OCI-M2 (cell line): ENCODE data around the gene CHD9.
"Not testable (repeated sequence)": the region's sequence is repeated elsewhere in the genome, so short reads cannot be mapped to it uniquely, and the experiment has no call there.

Experiments used
- DNase-seq: peaks from one replicate; lab custom pipeline; 2025; ENCODE audit not compliant: unreplicated experiment; lab: John Stamatoyannopoulos, UW

Gene CHD9

DNA sequence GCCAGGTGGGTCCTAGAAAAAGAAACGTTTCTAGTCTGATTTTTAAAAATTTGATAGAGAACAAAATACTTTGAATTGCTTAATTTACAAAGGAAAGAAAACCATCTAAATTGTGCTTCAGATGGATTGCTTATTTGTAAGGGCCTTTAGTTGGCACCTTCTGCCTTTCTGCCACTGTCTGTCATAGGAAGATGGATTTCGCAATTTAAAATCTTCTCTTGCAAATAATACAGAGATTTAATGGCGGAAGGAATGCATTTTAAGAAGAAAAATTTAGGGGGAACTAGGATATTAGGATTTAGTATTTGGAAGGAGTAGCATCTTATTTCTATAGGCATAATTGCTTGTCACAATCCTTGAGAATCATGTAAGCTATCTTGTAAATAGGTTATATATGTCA, 204.0 kb downstream of the CHD9 start:
- DNase-seq, result no peak

GRCh38 chr16:53261276-53261675, 206.5 kb downstream of the CHD9 start:
- no peak for DNase-seq

DNA sequence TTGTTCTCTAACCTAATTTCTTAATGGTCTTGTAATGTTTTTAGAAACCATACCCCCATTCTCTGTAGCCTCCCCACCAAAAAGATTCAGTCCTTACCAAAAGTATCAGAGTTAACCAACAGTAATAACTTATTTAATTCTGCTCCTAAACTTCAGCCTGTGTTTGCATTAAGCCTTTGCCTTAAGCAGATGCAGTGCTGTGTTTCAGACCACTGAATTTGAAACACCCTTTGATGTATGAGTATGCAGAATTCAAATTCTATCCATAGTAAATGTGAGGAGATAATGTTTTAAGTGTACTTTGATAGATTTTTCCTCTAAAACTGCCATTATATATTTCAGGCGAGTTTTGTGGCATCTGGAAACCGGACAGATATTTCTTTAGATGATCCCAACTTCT, 207.9 kb downstream of the CHD9 start:
- no peak for DNase-seq

- DNase-seq, result no peak
Measured at GRCh38 chr16:53266156-53266555, 211.4 kb downstream of the CHD9 start.

DNA sequence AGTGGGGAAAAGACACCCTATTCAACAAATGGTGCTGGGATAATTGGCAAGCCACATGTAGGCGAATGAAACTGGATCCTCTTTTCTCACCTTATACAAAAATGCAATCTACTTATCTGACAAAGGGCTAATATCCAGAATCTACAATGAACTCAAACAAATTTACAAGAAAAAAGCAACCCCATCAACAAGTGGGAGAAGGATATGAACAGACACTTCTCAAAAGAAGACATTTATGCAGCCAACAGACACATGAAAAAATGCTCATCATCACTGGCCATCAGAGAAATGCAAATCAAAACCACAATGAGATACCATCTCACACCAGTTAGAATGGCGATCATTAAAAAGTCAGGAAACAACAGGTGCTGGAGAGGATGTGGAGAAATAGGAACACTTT, 223.7 kb downstream of the CHD9 start:
- DNase-seq, result not testable (repeated sequence)

DNA sequence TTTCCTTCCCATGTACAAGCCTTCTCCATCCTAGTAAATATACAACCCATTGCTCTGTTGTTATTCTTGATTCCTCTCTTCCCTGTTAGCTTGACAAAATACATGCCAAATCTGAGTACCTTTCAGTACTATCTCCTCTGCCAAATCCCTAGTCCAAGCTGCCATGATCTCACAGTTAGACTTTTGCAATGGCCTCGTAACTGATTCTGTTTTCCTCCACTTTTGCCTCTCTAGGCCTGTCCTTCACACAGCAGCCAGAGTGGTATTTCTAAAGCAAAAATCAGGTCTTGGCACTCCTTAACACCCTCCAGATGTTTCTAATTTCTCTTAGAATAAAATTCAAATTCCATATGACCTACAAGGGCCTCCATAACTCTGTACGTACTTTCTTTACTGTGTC, 226.5 kb downstream of the CHD9 start:
- DNase-seq, result no peak

GRCh38 chr16:53281859-53282258, 227.1 kb downstream of the CHD9 start:
- no peak for DNase-seq

DNA sequence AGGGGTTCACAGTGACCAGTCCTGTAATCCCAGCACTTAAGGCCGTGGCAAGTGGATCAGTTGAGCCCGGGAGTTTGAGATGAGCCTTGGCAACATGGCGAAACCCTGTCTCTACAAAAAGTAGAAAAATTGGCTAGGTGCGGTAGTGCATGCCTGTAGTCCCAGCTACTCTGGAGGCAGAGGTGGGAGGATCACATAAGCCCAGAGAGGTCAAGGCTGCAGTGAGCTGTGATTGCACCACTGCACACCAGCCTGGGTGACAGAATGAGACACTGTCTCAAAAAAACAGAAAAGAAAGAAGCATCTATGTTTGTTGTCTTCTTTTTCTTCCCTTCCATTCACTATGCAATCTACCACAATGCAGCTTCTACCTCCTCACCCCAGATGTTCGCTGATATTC, 227.5 kb downstream of the CHD9 start:
- no peak for DNase-seq

DNA sequence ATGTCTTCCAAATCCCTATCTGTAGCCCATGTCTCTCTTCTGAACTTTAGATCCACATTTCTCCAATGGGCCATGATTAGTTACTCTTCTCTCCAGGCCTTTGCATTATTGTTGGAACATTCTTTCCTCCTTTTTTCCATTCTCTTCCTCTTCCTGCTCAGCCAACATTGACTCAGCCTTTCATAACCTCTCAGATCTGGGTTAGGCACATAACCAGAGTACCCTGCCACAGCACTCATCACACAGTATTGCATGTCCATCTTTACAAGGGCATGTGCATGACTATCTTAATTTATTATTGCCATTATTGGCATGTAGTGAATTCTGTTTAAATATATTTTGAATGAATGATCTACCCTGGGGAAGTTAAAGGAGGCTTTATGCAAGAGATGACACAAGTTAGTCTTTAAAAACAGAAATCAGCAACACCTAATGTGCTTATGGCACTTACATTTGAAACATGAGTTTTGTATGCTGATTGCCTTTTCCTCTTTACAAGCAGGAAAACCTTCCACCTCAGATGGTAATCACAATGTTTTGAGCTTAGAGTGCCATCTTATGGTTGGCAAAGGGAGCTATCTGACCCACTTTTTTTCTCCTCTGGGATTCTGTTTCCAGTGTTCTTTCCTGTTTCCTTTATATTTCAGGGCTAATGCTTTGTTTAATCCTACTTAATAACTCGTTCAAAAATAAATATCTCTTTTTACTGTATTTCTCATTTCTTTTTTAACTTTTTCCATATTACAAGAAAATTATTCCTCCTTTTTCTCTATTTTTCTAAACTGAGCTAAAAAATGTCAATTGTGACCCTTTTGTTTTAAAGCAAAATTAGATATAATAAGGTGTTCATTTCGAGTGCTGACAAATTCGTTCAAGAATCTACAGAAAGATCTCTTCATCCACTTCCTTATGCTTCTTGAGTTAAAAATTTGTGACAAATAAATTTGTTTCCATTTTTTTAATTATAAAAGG, 228.5 kb downstream of the CHD9 start:
- no peak for DNase-seq

DNA sequence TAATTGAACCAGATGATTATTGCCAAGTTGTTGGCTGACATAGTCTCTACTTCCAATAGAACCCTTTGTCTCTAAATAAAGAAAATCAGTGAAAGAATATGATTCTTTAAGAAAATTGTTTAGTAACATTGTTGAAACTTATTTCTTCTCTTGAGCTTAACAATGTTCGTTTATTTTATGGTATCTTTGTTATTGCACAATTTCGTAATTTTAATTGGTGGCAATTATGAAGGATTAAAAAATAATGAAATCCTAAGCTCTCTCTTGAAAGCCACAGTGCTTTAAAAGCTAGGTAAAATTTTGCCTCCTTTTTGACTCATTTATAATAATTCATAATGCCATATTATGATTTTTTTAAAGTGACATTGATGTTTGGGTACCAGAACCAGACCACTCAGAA, 230.4 kb downstream of the CHD9 start:
- DNase-seq, result no peak

GRCh38 chr16:53290520-53290919, 235.7 kb downstream of the CHD9 start:
- DNase-seq, result no peak

DNA sequence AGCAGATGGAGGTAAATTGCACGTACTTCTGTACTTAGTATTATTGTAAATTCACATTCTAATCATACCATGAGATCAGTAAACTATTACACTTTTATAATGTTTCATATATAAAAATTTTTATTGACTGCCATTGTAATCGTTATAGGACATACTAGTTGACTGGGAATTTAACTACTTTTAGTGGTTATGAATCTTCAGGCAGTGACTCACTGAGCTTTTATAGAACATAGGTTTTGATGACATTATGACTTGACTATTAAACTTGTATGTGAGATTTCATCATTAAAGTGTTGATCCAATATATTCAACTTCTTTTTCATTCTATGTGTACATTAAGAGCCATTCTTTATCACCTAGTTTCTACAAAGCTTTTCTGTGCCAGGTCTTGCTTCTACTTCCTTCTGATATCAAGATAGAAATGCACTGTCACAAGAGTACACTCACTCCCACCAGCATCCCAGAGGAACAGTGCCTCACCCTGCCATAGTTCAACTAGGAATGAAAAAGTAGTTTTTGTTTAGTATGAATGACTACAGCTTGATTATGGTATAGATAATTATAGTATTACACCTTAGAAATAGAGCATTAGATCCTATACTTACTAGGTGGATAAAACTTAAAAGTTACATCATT, 237.1 kb downstream of the CHD9 start:
- no peak for DNase-seq

GRCh38 chr16:53297477-53297876, 242.7 kb downstream of the CHD9 start:
- no peak for DNase-seq

DNA sequence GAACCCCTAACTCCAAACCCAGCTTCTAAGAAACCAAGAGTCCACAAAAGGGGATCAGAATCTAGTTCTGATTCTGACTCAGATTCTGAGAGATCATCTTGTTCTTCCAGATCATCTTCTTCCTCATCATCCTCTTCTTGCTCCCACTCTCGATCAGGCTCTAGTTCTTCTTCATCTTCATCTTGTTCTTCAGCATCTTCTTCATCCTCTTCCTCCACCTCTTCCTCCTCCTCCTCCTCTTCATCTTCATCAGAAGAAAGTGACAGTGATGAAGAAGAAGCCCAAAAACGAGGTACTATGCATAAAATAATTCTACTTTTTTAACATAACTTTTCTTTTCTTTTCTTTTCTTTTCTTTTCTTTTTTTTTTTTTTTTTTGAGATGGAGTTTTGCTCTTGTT, 249.5 kb downstream of the CHD9 start:
- no peak for DNase-seq

DNA sequence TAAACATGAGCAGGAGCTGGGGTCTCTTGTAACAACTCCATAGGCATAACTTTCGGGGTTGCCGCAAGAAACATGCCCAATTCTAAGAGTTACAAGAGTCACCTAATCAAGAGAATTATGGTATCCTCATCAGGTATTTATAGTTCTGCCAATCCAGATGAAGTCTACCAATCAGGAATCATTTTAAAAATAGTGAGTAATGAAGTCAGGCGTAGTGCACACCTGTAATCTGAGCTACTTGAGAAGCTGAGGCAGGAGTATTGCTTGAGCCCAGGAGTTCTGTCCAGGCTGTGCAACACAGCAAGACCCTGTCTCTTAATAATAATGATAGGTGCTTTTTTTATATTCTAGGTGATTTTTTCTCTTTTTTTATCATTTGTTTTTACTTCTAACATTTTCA, 251.0 kb downstream of the CHD9 start:
- no peak for DNase-seq

DNA sequence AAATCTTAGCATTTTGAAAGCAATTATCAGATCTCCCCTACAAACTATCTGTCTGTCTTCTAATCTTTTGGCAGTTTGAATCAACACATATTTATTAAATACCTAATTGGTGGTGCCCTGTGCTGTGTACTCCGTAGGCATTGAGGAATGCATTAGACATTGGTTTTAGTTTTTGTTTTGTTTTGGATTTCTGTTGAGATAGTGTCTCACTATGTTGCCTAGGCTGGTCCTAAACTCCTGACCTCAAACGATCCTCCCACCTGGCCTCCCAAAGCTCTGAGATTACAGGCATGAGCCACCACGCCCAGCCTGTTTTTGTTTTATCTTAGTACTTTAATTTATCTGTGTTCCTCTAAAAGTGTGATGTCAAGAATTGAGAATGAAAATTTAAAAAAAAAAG, 254.7 kb downstream of the CHD9 start:
- no peak for DNase-seq

DNA sequence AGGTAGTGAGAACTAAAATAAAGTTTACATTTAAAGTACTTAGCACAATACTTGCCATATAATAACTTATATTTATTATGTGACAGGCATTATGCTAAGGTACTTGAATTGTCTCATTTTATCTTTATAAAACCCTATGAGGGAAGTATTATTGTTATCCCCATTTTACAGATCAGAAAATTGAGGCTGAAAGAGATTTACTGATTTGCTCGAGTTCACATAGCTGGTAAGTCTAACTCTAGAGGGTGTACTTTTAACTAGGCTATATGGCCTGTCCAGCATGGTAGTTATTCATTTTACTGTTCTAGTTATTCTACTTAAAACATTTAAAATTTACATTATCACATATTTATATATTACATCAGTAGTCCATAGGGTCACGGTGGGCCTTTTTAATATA, 266.2 kb downstream of the CHD9 start:
- DNase-seq, result no peak

DNA sequence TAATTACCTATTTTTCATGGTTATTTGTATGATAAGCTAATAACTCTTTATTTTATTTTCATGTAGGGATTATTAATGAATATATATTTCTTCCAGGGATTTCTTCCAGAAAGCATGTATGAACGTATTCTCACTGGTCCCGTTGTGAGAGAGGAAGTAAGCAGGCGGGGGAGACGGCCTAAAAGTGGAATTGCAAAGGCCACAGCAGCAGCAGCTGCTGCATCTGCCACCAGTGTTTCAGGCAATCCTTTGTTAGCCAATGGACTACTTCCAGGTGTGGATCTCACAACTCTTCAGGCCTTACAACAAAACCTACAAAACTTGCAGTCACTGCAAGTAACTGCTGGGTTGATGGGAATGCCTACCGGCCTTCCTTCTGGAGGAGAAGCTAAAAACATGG, 269.1 kb downstream of the CHD9 start:
- no peak for DNase-seq

- not testable (repeated sequence) for DNase-seq
Measured at GRCh38 chr16:53330991-53331390, 276.2 kb downstream of the CHD9 start.

DNA sequence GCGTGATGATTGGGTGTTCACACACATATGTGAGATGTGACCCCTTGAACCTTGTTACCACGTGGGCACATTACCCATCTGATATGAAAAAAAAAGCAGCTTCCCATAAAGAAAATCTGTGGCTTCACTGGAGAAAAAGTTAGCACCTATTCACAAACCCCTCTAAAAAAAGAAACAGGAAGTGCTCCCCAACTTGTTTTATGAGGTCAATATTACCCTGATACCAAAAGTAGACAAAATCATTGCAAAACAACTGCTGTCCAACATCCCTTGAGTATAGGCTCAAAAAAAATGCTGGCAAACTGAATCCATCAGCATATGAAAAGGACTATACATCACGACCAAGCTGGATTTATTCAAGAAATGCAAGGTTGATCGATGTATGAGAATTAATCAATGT, 279.8 kb downstream of the CHD9 start:
- DNase-seq, result no peak

DNA sequence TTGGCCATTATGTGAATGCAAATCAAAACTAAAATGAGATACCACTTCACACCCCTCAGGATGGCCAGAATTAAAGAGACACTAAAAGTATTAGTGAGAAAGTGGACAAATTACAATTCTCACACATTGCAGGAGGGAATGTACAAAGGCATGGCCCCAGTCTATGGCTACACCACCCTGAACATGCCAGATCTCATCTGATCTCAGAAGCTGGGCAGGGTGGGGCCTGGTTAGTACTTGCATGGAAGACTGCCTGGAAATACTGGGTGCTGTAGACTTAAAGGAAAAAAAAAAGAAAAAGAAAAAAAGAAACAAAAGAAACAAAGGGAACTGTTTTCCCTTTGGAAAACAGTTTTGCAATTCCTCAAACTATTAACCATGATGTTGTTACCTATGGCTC, 282.5 kb downstream of the CHD9 start:
- DNase-seq, result no peak

DNA sequence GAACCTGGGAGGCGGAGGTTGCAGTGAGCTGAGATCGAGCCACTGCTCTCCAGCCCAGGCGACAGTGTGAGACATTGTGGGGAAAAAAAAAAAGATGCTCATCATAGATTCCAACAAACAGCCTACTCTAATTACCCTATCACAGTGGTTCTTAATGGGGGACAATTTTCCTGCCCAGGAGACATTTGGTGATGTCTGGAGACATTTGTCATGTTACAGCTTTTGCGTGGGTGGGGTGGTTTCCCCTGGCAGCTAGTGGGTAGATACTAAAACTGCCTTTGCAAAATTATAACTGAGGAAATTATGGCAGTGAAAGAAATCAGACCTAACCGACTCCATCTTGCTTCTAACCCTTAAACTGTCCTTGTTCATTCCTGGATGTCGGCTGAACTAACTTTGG, 287.0 kb downstream of the CHD9 start:
- no peak for DNase-seq

DNA sequence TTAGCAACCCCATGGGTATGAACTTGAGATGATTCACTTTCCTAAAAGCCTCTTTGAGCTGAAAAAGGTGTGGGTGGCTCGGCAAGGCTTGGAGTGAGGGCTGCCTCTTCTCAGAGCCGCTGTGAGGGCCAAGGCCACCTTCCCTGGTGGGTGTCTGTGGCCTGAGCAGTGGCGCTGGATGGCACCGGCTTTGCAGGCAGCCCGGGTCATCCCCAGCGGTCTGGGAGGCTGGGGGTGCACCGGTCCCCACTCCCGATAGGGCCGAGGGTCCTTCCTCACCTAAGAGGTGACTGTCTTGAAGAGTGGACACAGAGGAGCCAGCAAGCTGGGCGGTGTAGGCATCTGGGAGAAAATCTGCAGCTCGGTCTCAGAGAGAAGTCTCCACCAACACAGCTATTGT, 300.3 kb downstream of the CHD9 start:
- no peak for DNase-seq
